ENCODE results near the gene MTHFD1. TPM values are rescaled to one million over a fixed set of nuclear protein-coding genes. Genes with fewer than 3 reads are reported as not detected.

Gene MTHFD1
- total RNA-seq, 2 donors from 2014 or later, result 142 to 282 TPM

- Mint-ChIP-seq H3K9me3 (no peaks in the 10 kb centered on the region), H3K27me3 (no peaks in the 10 kb centered on the region), H3K27ac (peak overlapping the region; percentile 75), H3K4me3 (no peak overlapping the region), H3K4me1 (peaks cover 7% of the 10 kb centered on the region), H3K36me3 (ENCODE audit: low read depth) (peaks cover 84% of the 10 kb centered on the region)
- peak; percentile 33 for ATAC-seq (replicated peaks)
Observed at GRCh38 chr14:64450255-64450654, 62.1 kb downstream of the MTHFD1 start.

GRCh38 chr14:64454671-64455070 is 66.5 kb downstream of the MTHFD1 start:
- no peak for ATAC-seq (replicated peaks)
- H3K36me3 Mint-ChIP-seq (ENCODE audit: low read depth), result peaks cover 97% of the 10 kb centered on the region

GRCh38 chr14:64459405-64460136 is 71.4 kb downstream of the MTHFD1 start:
- H3K36me3 Mint-ChIP-seq (ENCODE audit: low read depth), result peaks cover 86% of the 10 kb centered on the region
- H3K27me3 Mint-ChIP-seq, result no peaks in the 10 kb centered on the region
- ATAC-seq (replicated peaks), result no peak
- H3K9me3 Mint-ChIP-seq, result no peaks in the 10 kb centered on the region
- no peak overlapping the region for H3K27ac Mint-ChIP-seq
- no peaks in the 10 kb centered on the region for H3K4me1 Mint-ChIP-seq
- H3K4me3 Mint-ChIP-seq, result no peak overlapping the region

More at GRCh38 chr14:64454671-64455070, 66.5 kb downstream of the MTHFD1 start:
- no peaks in the 10 kb centered on the region for H3K9me3 Mint-ChIP-seq
- no peak overlapping the region for H3K27ac Mint-ChIP-seq
- no peak overlapping the region for H3K4me3 Mint-ChIP-seq
- H3K4me1 Mint-ChIP-seq, result peaks cover 4% of the 10 kb centered on the region
- no peaks in the 10 kb centered on the region for H3K27me3 Mint-ChIP-seq

DNA sequence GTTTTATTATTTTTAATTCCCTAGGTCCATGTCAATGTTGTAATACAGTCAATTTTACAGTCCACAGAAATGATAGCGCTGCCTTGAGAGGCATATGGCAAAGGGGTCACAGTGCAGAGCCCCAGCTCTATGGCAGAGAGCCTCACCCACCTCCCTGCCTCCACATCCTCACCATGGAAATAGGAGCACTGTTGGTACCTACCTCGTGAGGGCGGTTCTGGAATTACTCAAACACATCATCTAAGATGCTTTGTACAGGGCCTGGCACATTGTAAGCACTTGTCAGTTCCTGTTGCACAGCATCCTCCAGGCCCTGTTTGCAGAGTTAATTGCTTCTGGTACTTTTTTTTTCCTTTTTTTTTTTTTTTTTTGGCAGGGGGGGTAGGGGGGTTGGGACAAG is 73.1 kb downstream of the MTHFD1 start:
- H3K27me3 Mint-ChIP-seq, result no peaks in the 10 kb centered on the region
- peaks cover 10% of the 10 kb centered on the region for H3K4me1 Mint-ChIP-seq
- no peak overlapping the region for H3K27ac Mint-ChIP-seq
- H3K9me3 Mint-ChIP-seq, result no peaks in the 10 kb centered on the region
- no peak overlapping the region for H3K4me3 Mint-ChIP-seq
- no peak for ATAC-seq (replicated peaks)
- peaks cover 79% of the 10 kb centered on the region for H3K36me3 Mint-ChIP-seq (ENCODE audit: low read depth)

GRCh38 chr14:64463195-64463594 is 75.0 kb downstream of the MTHFD1 start:
- Mint-ChIP-seq H3K4me1 (peaks cover 20% of the 10 kb centered on the region), H3K9me3 (no peaks in the 10 kb centered on the region), H3K27me3 (no peaks in the 10 kb centered on the region), H3K36me3 (ENCODE audit: low read depth) (peaks cover 60% of the 10 kb centered on the region), H3K27ac (no peak overlapping the region), H3K4me3 (no peak overlapping the region)
- ATAC-seq (replicated peaks), result no peak

DNA sequence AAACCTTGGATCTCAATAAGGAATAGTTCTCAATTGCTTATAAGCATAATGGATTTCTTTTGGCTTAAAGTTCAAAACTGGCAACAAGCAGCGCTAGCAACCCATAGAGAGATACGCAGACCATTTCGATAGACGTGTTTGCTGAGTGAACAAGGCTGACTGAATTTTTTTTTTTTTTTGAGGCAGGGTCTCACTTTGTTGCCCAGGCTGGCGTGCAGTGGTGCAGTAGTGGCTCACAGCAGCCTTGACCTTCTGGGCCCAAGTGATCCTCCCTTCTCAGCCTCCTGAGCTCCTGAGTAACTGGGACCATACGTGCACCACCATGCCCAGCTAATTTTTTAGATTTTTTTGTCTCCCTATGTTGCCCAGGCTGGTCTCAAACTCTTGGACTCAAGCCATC is 75.7 kb downstream of the MTHFD1 start:
- H3K9me3 Mint-ChIP-seq, result no peaks in the 10 kb centered on the region
- no peak for ATAC-seq (replicated peaks)
- H3K4me3 Mint-ChIP-seq, result no peak overlapping the region
- peaks cover 53% of the 10 kb centered on the region for H3K36me3 Mint-ChIP-seq (ENCODE audit: low read depth)
- H3K27ac Mint-ChIP-seq, result no peak overlapping the region
- H3K4me1 Mint-ChIP-seq, result peaks cover 26% of the 10 kb centered on the region
- H3K27me3 Mint-ChIP-seq, result no peaks in the 10 kb centered on the region

- peaks cover 45% of the 10 kb centered on the region for H3K36me3 Mint-ChIP-seq (ENCODE audit: low read depth)
- H3K4me1 Mint-ChIP-seq, result peaks cover 28% of the 10 kb centered on the region
- no peaks in the 10 kb centered on the region for H3K27me3 Mint-ChIP-seq
- H3K27ac Mint-ChIP-seq, result peak overlapping the region; percentile 84
- no peaks in the 10 kb centered on the region for H3K9me3 Mint-ChIP-seq
- H3K4me3 Mint-ChIP-seq, result peak overlapping the region; percentile 79
- ATAC-seq (replicated peaks), result peak; percentile 17
Observed at GRCh38 chr14:64464651-64465050, 76.5 kb downstream of the MTHFD1 start.

DNA sequence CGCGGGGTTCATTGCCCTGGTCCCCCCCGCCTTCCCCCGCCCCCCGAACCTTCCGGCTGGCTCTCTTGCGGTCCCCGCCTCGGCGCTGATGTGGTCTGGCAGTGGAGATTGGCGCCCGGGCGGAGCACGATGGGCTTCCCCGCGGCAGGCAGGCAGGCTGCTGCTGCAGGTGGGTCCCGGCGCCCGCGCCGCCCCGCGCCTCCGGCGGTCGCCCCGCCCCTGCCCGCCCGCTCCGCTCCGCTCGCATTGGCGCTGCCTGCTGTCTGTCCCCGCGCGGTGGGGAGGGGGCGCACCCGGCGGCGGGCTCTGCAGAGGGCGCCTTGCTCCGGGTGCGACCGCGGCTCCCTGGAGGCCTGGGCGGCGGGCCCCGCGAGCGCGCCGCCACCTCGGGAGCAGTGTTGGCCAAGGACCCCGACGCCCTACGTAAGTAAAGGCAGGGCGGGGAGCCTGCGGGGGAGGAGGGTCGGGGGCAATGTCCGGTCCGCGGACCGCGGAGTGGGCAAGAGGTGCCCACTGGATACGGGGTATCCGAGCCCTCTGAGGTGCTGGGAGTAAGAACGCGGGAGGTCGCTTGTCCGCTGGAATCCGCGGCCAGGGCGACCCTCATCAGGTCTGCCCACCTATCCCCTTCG is 77.2 kb downstream of the MTHFD1 start, which contains the start of gene AKAP5:
Gene AKAP5 (plus strand): TSS at position 309 of the 632 bp plus-strand sequence. CDS start 2,896 bp downstream, outside the sequence.
- Mint-ChIP-seq H3K27ac (peak within 1 kb of the TSS; percentile 84), H3K4me3 (peak within 1 kb of the TSS; percentile 88), H3K4me1 (peaks cover 28% of the 10 kb centered on the region), H3K9me3 (no peaks in the 10 kb centered on the region), H3K27me3 (no peaks in the 10 kb centered on the region), H3K36me3 (ENCODE audit: low read depth) (peaks cover 39% of the 10 kb centered on the region)
- ATAC-seq (replicated peaks), result peak; percentile 79

DNA sequence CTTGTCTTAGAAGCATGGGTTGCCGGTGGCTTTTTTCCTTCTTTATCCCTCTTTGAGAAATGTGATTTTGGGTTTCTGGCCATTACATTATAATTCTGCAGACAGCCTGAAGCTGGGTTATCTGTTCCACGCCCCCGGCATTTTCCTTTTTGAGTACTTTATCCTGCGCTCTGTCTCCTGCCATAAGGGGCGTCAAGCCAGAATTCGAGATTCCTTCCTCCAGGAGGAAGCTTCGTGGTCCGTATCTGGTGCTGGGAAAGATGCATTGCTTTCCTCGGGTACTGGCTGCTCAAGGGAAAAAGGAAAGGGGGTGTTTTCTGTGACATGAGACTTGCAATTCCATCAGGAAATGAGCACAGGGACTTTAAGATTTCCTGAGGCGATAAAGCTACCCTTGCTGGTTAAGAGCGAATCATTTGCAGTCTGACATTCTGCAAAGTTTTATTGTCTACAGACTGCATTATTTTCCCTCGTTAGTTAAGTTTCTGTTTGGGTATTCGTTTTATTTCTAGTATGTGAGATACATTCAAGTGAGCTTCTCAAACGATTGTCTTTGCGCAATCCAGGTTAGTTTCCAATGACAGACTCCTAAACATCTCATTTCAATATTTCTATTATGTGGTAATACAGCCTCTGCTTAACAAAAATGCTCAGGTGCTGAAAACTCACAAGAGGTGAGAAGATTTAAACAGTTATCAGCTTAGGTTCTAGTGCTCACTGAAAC is 77.8 kb downstream of the MTHFD1 start:
- Mint-ChIP-seq H3K4me3 (peak overlapping the region; percentile 88), H3K27me3 (no peaks in the 10 kb centered on the region), H3K36me3 (ENCODE audit: low read depth) (peaks cover 36% of the 10 kb centered on the region), H3K4me1 (peaks cover 28% of the 10 kb centered on the region), H3K27ac (peak overlapping the region; percentile 62), H3K9me3 (no peaks in the 10 kb centered on the region)
- ATAC-seq (replicated peaks), result peak; percentile 11

GRCh38 chr14:64467101-64467500 is 78.9 kb downstream of the MTHFD1 start:
- no peaks in the 10 kb centered on the region for H3K9me3 Mint-ChIP-seq
- no peaks in the 10 kb centered on the region for H3K27me3 Mint-ChIP-seq
- H3K27ac Mint-ChIP-seq, result no peak overlapping the region
- ATAC-seq (replicated peaks), result no peak
- H3K4me3 Mint-ChIP-seq, result peak overlapping the region; percentile 9
- peaks cover 44% of the 10 kb centered on the region for H3K36me3 Mint-ChIP-seq (ENCODE audit: low read depth)
- H3K4me1 Mint-ChIP-seq, result peaks cover 28% of the 10 kb centered on the region

- Mint-ChIP-seq H3K36me3 (ENCODE audit: low read depth) (peaks cover 44% of the 10 kb centered on the region), H3K27ac (no peak overlapping the region), H3K9me3 (no peaks in the 10 kb centered on the region), H3K4me3 (peak overlapping the region; percentile 9), H3K4me1 (peaks cover 28% of the 10 kb centered on the region), H3K27me3 (no peaks in the 10 kb centered on the region)
- no peak for ATAC-seq (replicated peaks)
Observed at GRCh38 chr14:64467566-64467965, 79.4 kb downstream of the MTHFD1 start.

GRCh38 chr14:64468451-64468850 is 80.3 kb downstream of the MTHFD1 start:
- Mint-ChIP-seq H3K9me3 (no peaks in the 10 kb centered on the region), H3K27ac (peak overlapping the region; percentile 10), H3K4me3 (peak overlapping the region; percentile 1), H3K36me3 (ENCODE audit: low read depth) (peaks cover 35% of the 10 kb centered on the region), H3K4me1 (peaks cover 28% of the 10 kb centered on the region), H3K27me3 (no peaks in the 10 kb centered on the region)
- no peak for ATAC-seq (replicated peaks)

DNA sequence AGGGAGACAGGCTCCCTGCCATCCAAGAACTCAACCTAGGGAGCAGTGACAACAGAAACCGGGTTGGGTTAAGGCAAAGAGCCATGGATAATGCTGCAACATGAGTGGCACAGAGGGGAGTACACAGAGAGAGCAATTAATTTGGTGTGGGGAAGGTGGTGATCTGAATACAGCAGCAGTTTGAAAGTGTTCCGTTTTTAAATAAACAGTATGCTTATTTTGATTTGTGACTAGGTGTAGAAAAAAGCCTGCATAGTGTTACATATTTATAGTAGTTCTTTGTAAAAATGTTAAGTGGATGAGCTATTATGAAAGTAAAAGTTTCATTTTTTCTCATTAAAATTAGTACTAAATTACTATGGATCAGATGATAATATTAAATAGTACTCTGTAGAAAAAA is 85.9 kb downstream of the MTHFD1 start:
- no peak overlapping the region for H3K27ac Mint-ChIP-seq
- peaks cover 53% of the 10 kb centered on the region for H3K36me3 Mint-ChIP-seq (ENCODE audit: low read depth)
- H3K4me3 Mint-ChIP-seq, result peak overlapping the region; percentile 2
- no peaks in the 10 kb centered on the region for H3K9me3 Mint-ChIP-seq
- H3K4me1 Mint-ChIP-seq, result peaks cover 12% of the 10 kb centered on the region
- no peaks in the 10 kb centered on the region for H3K27me3 Mint-ChIP-seq
- peak; percentile 37 for ATAC-seq (replicated peaks)

DNA sequence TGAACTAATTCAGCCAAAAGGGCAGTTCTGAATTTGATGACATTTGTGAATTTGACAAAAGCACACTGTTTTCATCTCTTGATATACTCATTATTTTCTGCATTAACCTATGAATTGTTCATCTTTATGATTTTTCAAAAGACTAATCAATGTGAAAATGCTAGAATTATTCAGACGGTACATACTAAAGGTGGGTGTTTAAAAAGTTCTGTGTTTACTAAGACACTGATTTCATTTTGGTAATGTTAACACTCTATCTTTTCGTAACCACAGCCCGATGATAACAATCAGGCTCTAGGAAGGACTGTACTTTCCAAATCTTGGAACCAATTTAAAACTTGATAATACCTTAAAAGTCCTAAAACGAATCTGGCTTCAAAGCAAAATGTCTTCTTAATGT is 86.5 kb downstream of the MTHFD1 start:
- Mint-ChIP-seq H3K27me3 (no peaks in the 10 kb centered on the region), H3K4me1 (peaks cover 11% of the 10 kb centered on the region), H3K27ac (no peak overlapping the region), H3K4me3 (peak overlapping the region; percentile 11), H3K9me3 (no peaks in the 10 kb centered on the region), H3K36me3 (ENCODE audit: low read depth) (peaks cover 59% of the 10 kb centered on the region)
- ATAC-seq (replicated peaks), result peak; percentile 66

Measured in activated T-helper 17 cell treated with anti-CD3 and anti-CD28 coated beads, Interleukin-2, amount 50 U/mL, for 72 hours (primary cell).